ENCODE measurements around the gene SLC7A7. TPM values are rescaled to one million over a fixed set of nuclear protein-coding genes. Genes with fewer than 3 reads are reported as not detected.
"Not testable (repeated sequence)": the region's sequence is repeated elsewhere in the genome, so short reads cannot be mapped to it uniquely, and the experiment has no call there.

Gene SLC7A7
- total RNA-seq, 1 donor from 2014 or later, result 6.8 TPM

DNA sequence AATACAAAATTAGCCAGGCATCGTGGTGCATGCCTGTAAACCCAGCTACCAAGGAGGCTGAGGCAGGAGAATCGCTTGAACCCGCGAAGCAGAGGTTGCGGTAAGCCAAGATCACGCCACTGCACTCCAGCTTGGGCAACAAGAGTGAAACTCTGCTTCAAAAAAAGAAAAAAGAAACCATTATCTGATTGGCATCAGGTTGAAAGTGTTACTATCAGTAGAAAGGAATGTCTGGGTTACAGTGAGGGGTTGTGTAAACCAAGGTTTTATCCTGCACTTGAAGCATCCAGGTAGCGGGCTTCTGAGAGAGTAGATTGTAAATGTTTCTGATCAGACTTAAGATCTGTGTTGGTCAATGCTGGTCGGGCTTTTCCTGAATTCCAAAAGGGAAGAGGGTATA is 62.8 kb downstream of the SLC7A7 start:
- DNase-seq, result no peak

DNA sequence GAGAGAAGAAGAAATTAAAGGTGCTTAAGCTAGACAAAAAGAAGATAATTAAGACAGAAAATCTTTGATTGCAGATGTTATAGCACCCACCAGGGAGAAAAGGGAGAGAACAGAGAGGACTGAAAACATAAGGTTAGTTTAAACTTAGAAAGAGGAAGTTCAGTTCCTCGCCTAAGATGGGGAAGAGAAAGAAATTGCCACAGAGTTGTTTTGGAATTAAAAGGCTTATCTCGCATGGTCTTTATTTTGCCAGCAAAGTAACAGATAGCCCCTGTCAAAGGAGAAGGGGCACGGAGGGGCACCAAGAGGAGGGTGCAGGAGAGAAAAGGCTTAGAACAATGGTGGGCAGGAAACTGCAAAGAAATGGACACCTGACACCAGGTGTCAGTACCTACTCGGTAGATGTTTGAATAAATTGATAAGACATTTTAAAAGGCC is 66.6 kb downstream of the SLC7A7 start:
- no peak for DNase-seq

GRCh38 chr14:22748206-22748605 is 67.0 kb downstream of the SLC7A7 start:
- DNase-seq, result no peak

- DNase-seq, result no peak
Observed at GRCh38 chr14:22747769-22748168, 67.5 kb downstream of the SLC7A7 start.

DNA sequence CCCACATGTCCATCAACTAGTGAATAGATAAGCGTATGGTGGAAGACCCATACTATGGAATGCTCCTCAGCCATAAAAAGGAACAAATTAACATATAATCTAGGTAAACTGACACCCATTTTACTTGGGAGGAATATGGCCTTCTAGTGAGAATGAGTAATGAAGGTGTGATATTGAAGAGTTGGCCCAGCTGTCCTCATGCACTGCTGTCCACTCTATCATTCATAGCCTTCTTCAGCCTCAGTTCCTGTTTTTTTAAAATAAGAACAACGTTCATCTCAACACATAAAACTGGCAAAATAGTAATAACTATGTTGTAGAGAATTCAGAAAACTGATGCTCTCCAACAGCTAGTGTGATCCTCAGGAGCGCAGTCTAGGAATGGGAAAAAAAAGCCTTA is 75.2 kb downstream of the SLC7A7 start:
- DNase-seq, result no peak

GRCh38 chr14:22739423-22739822 is 75.8 kb downstream of the SLC7A7 start:
- no peak for DNase-seq

- no peak for DNase-seq
Observed at GRCh38 chr14:22737052-22737451, 78.2 kb downstream of the SLC7A7 start.

DNA sequence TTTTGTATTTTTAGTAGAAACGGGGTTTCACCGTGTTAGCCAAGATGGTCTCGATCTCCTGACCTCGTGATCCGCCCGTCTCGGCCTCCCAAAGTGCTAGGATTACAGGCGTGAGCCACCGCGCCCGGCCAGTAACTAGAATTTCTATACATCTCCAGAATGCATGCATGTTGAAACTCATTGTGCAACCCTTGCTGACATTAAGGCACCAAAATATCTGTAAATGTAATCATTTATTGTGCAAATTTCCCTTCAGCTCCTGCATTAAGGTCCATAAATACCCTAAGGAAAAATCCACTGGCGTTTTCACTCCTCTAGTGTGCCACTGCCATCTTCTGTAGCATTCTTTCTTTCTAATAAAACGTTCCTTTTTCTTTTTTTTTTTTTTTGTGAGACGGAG is 78.9 kb downstream of the SLC7A7 start:
- DNase-seq, result not testable (repeated sequence)

DNA sequence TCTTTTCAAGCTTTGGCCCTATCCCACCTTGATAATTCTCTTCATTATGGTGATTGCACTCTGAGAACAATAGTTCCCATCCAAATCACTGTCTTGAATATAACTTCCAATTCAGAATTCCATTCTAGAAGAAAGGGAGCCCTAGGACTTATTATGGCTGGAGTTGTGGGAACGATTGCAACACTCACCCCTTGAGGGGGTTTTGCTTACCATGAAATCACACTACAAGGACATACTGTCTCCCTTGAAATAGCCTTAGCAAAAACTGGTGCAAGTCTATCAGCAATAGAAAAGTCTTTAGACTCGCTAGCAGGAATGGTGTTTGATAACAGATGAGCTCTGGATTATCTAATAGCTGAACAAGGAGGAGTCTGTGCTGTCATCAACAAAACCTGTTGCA is 80.1 kb downstream of the SLC7A7 start:
- no peak for DNase-seq

DNA sequence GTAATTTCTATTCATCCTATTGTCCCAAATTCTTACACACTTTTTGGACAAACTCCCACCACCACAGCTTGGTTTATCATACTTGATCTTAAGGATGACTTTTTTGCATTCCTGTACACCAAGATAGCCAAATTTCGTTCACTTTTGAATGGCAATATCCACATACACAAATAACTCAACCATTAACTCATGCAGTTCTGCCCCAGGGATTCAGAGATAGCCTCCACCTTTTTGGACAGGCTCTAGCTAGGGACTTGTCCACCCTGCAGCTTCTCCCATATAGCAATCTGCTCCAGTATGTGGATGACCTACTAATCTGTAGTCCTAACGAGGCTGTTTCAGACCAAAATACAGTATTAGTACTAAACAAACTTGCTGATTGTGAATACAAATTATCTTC is 81.4 kb downstream of the SLC7A7 start:
- no peak for DNase-seq

DNA sequence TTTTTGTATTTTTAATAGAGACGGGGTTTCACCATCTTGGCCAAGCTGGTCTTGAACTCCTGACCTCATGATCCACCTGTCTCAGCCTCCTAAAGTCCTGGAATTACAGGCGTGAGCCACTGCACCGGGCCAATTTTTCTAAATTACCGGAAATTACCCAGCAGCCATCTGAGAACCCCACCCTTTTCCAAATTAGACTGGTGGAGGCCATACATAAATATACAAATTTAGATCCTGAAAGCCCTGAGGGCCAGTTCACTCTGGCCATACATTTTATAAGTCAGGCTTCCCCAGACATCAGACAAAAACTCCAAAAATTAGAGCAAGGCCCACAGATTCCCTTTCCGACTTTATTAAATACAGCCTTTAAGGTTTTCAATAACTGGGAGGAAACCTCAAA is 83.2 kb downstream of the SLC7A7 start:
- not testable (repeated sequence) for DNase-seq

DNA sequence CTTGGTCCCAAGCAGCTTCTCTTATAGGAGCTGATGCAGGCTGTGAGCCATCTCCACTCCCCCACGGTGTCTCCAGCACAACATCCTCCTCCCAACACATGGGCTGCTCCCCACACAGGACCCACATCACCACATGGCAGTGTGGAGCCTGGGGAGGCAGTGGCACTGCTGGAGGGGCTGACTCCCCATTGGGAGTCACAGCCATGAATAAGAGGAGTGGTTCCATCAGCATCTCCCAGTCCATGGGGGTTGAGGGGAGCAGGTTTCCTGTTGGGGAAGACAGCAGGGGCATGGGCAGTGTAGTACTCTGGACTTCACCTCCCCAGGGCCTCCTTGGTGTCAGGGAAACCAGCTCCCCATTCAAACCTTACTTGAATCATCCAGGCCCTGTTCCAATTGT is 89.2 kb downstream of the SLC7A7 start:
- no peak for DNase-seq

DNA sequence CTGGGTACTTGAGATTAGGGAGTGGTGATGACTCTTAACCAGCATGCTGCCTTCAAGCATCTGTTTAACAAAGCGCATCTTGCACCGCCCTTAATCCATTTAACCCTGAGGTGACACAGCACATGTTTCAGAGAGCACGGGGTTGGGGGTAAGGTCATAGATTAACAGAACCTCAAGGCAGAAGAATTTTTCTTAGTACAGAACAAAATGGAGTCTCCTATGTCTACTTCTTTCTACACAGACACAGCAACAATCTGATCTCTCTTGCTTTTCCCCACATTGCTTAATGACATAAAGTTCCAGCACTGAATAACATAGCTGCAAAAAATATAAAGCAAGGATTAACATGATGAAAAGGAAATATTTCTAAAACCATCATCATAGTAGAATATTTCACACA is 89.9 kb downstream of the SLC7A7 start:
- not testable (repeated sequence) for DNase-seq

DNA sequence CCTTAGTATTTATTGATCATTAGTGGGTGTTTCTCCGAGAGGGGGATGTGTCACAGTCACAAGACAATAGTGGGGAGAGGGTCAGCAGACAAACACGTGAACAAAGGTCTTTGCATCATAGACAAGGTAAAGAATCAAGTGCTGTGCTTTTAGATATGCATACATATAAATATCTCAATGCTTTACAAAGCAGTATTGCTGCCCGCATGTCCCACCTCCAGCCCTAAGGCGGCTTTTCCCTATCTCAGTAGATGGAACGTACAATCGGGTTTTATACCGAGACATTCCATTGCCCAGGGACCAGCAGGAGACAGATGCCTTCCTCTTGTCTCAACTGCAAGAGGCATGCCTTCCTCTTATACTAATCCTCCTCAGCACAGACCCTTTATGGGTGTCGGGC is 90.4 kb downstream of the SLC7A7 start:
- DNase-seq, result not testable (repeated sequence)

DNA sequence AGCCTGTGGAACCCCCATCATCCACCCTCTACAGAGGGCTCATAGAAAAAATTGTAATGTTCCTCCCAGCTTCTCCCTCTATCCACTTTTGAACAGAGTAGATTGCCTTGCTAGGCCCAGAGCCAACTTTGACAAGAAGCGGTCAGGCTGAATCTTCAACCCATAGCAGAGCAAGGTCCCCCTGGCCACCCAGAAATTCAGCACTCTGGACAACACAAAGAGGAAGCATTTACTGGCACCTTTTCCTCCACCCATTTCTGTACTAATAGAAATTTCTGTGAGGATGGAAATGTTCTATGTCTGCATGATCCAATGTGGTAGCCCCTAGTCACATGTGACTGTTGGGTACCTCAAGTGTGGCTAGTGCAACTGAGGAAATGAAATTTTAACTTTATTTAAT is 91.4 kb downstream of the SLC7A7 start:
- DNase-seq, result no peak

Small RNAs within 50 kb of the gene (small RNA-seq; reads per million reads assigned to genes)
- gene RF00019 (ENCODE audit: low replicate concordance), result not detected
- not detected for gene RF00588 (ENCODE audit: low replicate concordance)

Other genes with a start within 250 kb of the SLC7A7 start
- gene DAD1, start 226.2 kb downstream of the SLC7A7 start, total RNA-seq, result 164 TPM
- gene ABHD4, start 217.1 kb downstream of the SLC7A7 start, total RNA-seq, result 11.3 TPM
- not detected for gene OR6J1, start 171.1 kb downstream of the SLC7A7 start, total RNA-seq
- gene OXA1L, start 48.7 kb downstream of the SLC7A7 start, total RNA-seq, result 52.7 TPM
- gene MRPL52, start 14.5 kb upstream of the SLC7A7 start, total RNA-seq, result 26.3 TPM
- 171 TPM for gene MMP14, start 21.1 kb upstream of the SLC7A7 start, total RNA-seq
- 22.9 TPM for gene LRP10, start 56.3 kb upstream of the SLC7A7 start, total RNA-seq
- gene REM2, start 67.8 kb upstream of the SLC7A7 start, total RNA-seq, result not detected
- gene RBM23, start 103.7 kb upstream of the SLC7A7 start, total RNA-seq, result 50.2 TPM
- 39.5 TPM for gene PRMT5, start 113.9 kb upstream of the SLC7A7 start, total RNA-seq
- gene HAUS4, start 141.7 kb upstream of the SLC7A7 start, total RNA-seq, result 46.3 TPM
- 44.7 TPM for gene AJUBA, start 167.1 kb upstream of the SLC7A7 start, total RNA-seq
- 7.7 TPM for gene C14orf93, start 194.7 kb upstream of the SLC7A7 start, total RNA-seq
- gene PSMB5, start 219.5 kb upstream of the SLC7A7 start, total RNA-seq, result 115 TPM
- gene PSMB11, start 226.8 kb upstream of the SLC7A7 start, total RNA-seq, result not detected
- 3.4 TPM for gene CDH24, start 242.1 kb upstream of the SLC7A7 start, total RNA-seq

All from skin of body (tissue), 3 donors.